Gastrocnemius medialis (tissue), 4 donors: ENCODE results near the gene TEF. TPM values are rescaled to one million over a fixed set of nuclear protein-coding genes. Genes with fewer than 3 reads are reported as not detected.

ENCODE experiments used
- ATAC-seq, 2 donors: fragments of 150-250 bp; one replicate each; pipeline ENCODE4 v1.9.1; 2016
- DNase-seq, 2 donors: peaks; one replicate each; pipeline ENCODE4 v3.0.0-alpha.2; 2019
- H3K27ac ChIP-seq, 4 donors: fragments of 200-600 bp; sonication (generic); 1 replicate in 1 of 4; 2 replicates in 3 of 4; pipeline ENCODE4 v1.5.1; 2016 to 2018; ENCODE audit warnings: mild to moderate bottlenecking in 2 of 4, moderate library complexity in 1 of 4
- H3K27me3 ChIP-seq, 3 donors: fragments of 200-600 bp; sonication (generic) in 2 of 3; 1 replicate in 1 of 3; 2 replicates in 2 of 3; pipeline versions ENCODE4 v1.5.1 to v1.6.0; 2016 to 2019; ENCODE audit warnings: mild to moderate bottlenecking in 1 of 3, moderate library complexity in 1 of 3
- H3K36me3 ChIP-seq, 2 donors: fragments of 200-600 bp; sonication (generic) in 1 of 2; one replicate each; pipeline ENCODE4 v1.5.1; 2017 to 2018
- H3K4me1 ChIP-seq, 2 donors: fragments of 200-600 bp; sonication (generic) in 1 of 2; one replicate each; pipeline ENCODE4 v1.5.1; 2016 to 2017; ENCODE audit warnings: mild to moderate bottlenecking in 2 of 2
- H3K4me3 ChIP-seq, 4 donors: fragments of 200-600 bp; sonication (generic) in 3 of 4; 1 replicate in 1 of 4; 2 replicates in 3 of 4; pipeline ENCODE4 v1.5.1; 2016 to 2019; ENCODE audit warnings: mild to moderate bottlenecking in 2 of 4
- H3K9me3 ChIP-seq, 3 donors: fragments of 200-600 bp; sonication (generic) in 2 of 3; 1 replicate in 1 of 3; 2 replicates in 2 of 3; pipeline ENCODE4 v1.5.1; 2016 to 2019
- CTCF ChIP-seq, 5 experiments: fragments of 450-650 bp in 3 of 5; fragments of 200-600 bp in 2 of 5; sonication (generic) in 2 of 5; IDR thresholded peaks in 4 of 5; conservative IDR thresholded peaks in 1 of 5; 1 replicate in 4 of 5; 2 replicates in 1 of 5; pipeline ENCODE4 v1.5.1; 2016 to 2019; ENCODE audit warnings: antibody characterized with exemption in 5 of 5, mild to moderate bottlenecking in 3 of 5, moderate library complexity in 3 of 5
- POLR2A ChIP-seq, 2 donors: fragments of 450-650 bp; IDR thresholded peaks; one replicate each; pipeline ENCODE4 v1.6.1; 2017; ENCODE audit warnings: antibody characterized with exemption in 2 of 2, mild to moderate bottlenecking in 2 of 2, moderate library complexity in 2 of 2
- in situ Hi-C, 4 donors: fragments of 200-750 bp; cut with MboI; loops; one replicate each; pipeline versions ENCODE4 v1.15.0 to v1.8.0; 2017; ENCODE audit warnings: low sequenced_read_pairs in 4 of 4
- intact Hi-C: fragments of 100-400 bp; cut with DNase I; formaldehyde crosslinking; loops from one replicate; pipeline ENCODE4 v1.15.1; 2023; ENCODE audit warnings: low total_unique reads
- total RNA-seq, 4 donors: library from RNA; depleted of rRNA; stranded (reverse); fragments of >200 nt; gene quantifications; one replicate each; pipeline versions ENCODE4 v1.1.0 to v1.2.3, GENCODE V29; 2016

The TEF gene
- 10 to 100 TPM; 15.6 to 39.8 (median 19.5) TPM for total RNA-seq

- in situ Hi-C loops = no loop called here
- H3K27ac ChIP-seq = peak within 1 kb of the TSS; percentile 96 to 100 (median 100)
- peaks cover 23 to 25% of the 10 kb centered on the region in 2 donors for H3K4me1 ChIP-seq
- TF ChIP-seq CTCF (IDR thresholded peaks at IDR 0.05 in 4 of 5, conservative IDR thresholded peaks at IDR 0.05 in 1 of 5) (no peak), POLR2A (IDR thresholded peaks at IDR 0.05) (peak; percentile 82 to 84)
- H3K36me3 ChIP-seq = no peaks in the 10 kb centered on the region
- DNase-seq (peak; percentile 99 to 100), ATAC-seq (peak; percentile 75)
- H3K4me3 ChIP-seq = peak within 1 kb of the TSS; percentile 73 to 94 (median 86)
- intact Hi-C loops = loop anchor here (1.0 to 5.0 kb wide), 4 partner anchors 63 to 1864 kb away; partner anchors contain the start of genes RANGAP1 and RBX1
- H3K27me3 ChIP-seq = no peaks in the 10 kb centered on the region
- H3K9me3 ChIP-seq = no peaks in the 10 kb centered on the region
These were observed at the start of gene TEF for GRCh38 chr22:41381329-41382097. TEF (plus strand) TSS chr22:41381942; CDS start chr22:41382045, 103 bp downstream.

- Histone ChIP-seq H3K27me3 (no peaks in the 10 kb centered on the region), H3K4me1 (peaks cover 7% of the 10 kb centered on the region in 2 donors), H3K27ac (no peak overlapping the region), H3K36me3 (peaks cover 0 to 64% of the 10 kb centered on the region in 2 donors), H3K9me3 (no peaks in the 10 kb centered on the region), H3K4me3 (no peak overlapping the region)
- in situ Hi-C loops (no loop called here), intact Hi-C loops (no loop called here)
- DNase-seq (no peak), ATAC-seq (no peak)
- no peak for TF ChIP-seq POLR2A (IDR thresholded peaks at IDR 0.05)
- TF ChIP-seq CTCF (IDR thresholded peaks at IDR 0.05 in 4 of 5, conservative IDR thresholded peaks at IDR 0.05 in 1 of 5) = no peak
These were observed 49.4 kb upstream of the TEF start for GRCh38 chr22:41332217-41332939.

GRCh38 chr22:41333806-41334205 lies 47.9 kb upstream of the TEF start:
- peaks cover 0 to 56% of the 10 kb centered on the region in 2 donors for H3K36me3 ChIP-seq
- no peak overlapping the region for H3K27ac ChIP-seq
- no peaks in the 10 kb centered on the region for H3K9me3 ChIP-seq
- in situ Hi-C loops = no loop called here
- no peak overlapping the region for H3K4me3 ChIP-seq
- TF ChIP-seq CTCF (IDR thresholded peaks at IDR 0.05 in 4 of 5, conservative IDR thresholded peaks at IDR 0.05 in 1 of 5) (no peak), POLR2A (IDR thresholded peaks at IDR 0.05) (no peak)
- H3K27me3 ChIP-seq = no peaks in the 10 kb centered on the region
- intact Hi-C loops = no loop called here
- ATAC-seq (no peak), DNase-seq (no peak)
- no peaks in the 10 kb centered on the region for H3K4me1 ChIP-seq

- Histone ChIP-seq H3K9me3 (no peaks in the 10 kb centered on the region), H3K4me1 (no peaks in the 10 kb centered on the region), H3K27ac (no peak overlapping the region), H3K36me3 (peaks cover 0 to 58% of the 10 kb centered on the region in 2 donors), H3K27me3 (no peaks in the 10 kb centered on the region), H3K4me3 (no peak overlapping the region)
- ATAC-seq = no peak
- no peak for DNase-seq
- no peak for TF ChIP-seq POLR2A (IDR thresholded peaks at IDR 0.05)
- no peak for TF ChIP-seq CTCF (IDR thresholded peaks at IDR 0.05 in 4 of 5, conservative IDR thresholded peaks at IDR 0.05 in 1 of 5)
- in situ Hi-C loops (no loop called here), intact Hi-C loops (no loop called here)
These were observed 47.5 kb upstream of the TEF start for GRCh38 chr22:41334215-41334614.
